Measurements from ENCODE around the gene CPEB1.

DNA sequence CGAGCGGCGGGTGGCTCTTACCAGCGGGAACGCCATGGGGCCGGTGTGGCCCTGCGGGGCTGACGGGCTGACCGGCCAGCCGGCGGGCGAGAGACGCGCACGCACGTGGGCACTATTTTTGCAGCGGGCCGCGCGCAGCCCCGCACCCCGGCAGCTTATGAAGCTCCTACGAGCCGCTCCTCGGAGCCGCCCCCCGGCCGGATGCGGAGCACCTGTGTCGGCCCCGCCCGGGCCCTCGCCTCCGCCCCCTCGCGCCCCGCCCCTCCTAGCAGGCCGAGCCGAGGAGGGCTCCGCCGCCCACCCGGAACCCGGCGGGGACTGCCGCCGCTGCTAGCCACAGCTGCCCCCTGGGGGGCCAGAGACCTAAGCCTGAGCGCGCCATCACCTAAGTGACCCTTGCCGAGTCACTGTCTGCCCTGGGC lies 683 bp upstream of the CPEB1 start:
- TF ChIP-seq YY1 (IDR thresholded peaks at IDR 0.05; ENCODE audit: low read depth) (no peak), FOXM1 (IDR thresholded peaks at IDR 0.05; ENCODE audit: borderline replicate concordance, low read depth) (no peak), EP300 (IDR thresholded peaks at IDR 0.05; ENCODE audit: borderline replicate concordance) (no peak), CREB1 (IDR thresholded peaks at IDR 0.05; ENCODE audit: low read depth) (no peak), TEAD4 (IDR thresholded peaks at IDR 0.05) (no peak), TCF12 (IDR thresholded peaks at IDR 0.05; ENCODE audit: low read depth) (no peak), NFIC (IDR thresholded peaks at IDR 0.05) (no peak), CEBPB (IDR thresholded peaks at IDR 0.05) (no peak)
- TF ChIP-seq, protein P1, sequence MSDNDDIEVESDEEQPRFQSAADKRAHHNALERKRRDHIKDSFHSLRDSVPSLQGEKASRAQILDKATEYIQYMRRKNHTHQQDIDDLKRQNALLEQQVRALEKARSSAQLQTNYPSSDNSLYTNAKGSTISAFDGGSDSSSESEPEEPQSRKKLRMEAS (IDR thresholded peaks at IDR 0.05), result no peak; the same call in 1 of the 2 replicates
- TF ChIP-seq, protein P2, sequence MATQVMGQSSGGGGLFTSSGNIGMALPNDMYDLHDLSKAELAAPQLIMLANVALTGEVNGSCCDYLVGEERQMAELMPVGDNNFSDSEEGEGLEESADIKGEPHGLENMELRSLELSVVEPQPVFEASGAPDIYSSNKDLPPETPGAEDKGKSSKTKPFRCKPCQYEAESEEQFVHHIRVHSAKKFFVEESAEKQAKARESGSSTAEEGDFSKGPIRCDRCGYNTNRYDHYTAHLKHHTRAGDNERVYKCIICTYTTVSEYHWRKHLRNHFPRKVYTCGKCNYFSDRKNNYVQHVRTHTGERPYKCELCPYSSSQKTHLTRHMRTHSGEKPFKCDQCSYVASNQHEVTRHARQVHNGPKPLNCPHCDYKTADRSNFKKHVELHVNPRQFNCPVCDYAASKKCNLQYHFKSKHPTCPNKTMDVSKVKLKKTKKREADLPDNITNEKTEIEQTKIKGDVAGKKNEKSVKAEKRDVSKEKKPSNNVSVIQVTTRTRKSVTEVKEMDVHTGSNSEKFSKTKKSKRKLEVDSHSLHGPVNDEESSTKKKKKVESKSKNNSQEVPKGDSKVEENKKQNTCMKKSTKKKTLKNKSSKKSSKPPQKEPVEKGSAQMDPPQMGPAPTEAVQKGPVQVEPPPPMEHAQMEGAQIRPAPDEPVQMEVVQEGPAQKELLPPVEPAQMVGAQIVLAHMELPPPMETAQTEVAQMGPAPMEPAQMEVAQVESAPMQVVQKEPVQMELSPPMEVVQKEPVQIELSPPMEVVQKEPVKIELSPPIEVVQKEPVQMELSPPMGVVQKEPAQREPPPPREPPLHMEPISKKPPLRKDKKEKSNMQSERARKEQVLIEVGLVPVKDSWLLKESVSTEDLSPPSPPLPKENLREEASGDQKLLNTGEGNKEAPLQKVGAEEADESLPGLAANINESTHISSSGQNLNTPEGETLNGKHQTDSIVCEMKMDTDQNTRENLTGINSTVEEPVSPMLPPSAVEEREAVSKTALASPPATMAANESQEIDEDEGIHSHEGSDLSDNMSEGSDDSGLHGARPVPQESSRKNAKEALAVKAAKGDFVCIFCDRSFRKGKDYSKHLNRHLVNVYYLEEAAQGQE (IDR thresholded peaks at IDR 0.05; ENCODE audit: low read depth), result no peak
